Body of pancreas (tissue), 4 donors: ENCODE measurements around the gene TGFB1I1. TPM values are rescaled to one million over a fixed set of nuclear protein-coding genes. Genes with fewer than 3 reads are reported as not detected.
"Not testable (repeated sequence)": the region's sequence is repeated elsewhere in the genome, so short reads cannot be mapped to it uniquely, and the experiment has no call there.

Experiments
- ATAC-seq: fragments of 150-250 bp; one replicate; pipeline ENCODE4 v1.9.1; 2016
- DNase-seq, 4 donors: peaks; one replicate each; pipeline ENCODE4 v3.0.0-alpha.2; 2019
- H3K27ac ChIP-seq, 4 donors: fragments of 200-600 bp; sonication (generic); 1 replicate in 3 of 4; 2 replicates in 1 of 4; pipeline versions ENCODE4 v1.5.1 to v1.6.1; 2016 to 2019; ENCODE audit warnings: mild to moderate bottlenecking in 1 of 4, mixed read lengths in 1 of 4, moderate library complexity in 1 of 4
- H3K27me3 ChIP-seq, 2 donors: fragments of 200-600 bp; sonication (generic); one replicate each; pipeline ENCODE4 v1.6.0; 2016; ENCODE audit warnings: mild to moderate bottlenecking in 1 of 2
- H3K36me3 ChIP-seq, 2 donors: fragments of 200-600 bp; sonication (generic); replicated peaks in 1 of 2; 2 replicates each; pipeline ENCODE4 v1.5.1; 2016; ENCODE audit warnings: low read depth in 2 of 2; ENCODE audit not compliant: insufficient read depth in 1 of 2
- H3K4me1 ChIP-seq: fragments of 200-600 bp; sonication (generic); one replicate; pipeline ENCODE4 v1.6.0; 2016
- H3K4me3 ChIP-seq, 2 donors: fragments of 200-600 bp; sonication (generic); 1 replicate in 1 of 2; 2 replicates in 1 of 2; pipeline ENCODE4 v1.5.1; 2016 to 2019
- H3K9me3 ChIP-seq, 3 donors: fragments of 200-600 bp; sonication (generic); 1 replicate in 2 of 3; 2 replicates in 1 of 3; pipeline ENCODE4 v1.5.1; 2016
- CTCF ChIP-seq, 7 experiments: fragments of 450-650 bp in 4 of 7; fragments of 200-600 bp in 3 of 7; sonication (generic) in 3 of 7; IDR thresholded peaks; one replicate each; pipeline ENCODE4 v1.5.1; 2016 to 2019; ENCODE audit warnings: antibody characterized with exemption in 7 of 7
- POLR2A ChIP-seq, 3 donors: fragments of 450-650 bp; IDR thresholded peaks; one replicate each; pipeline ENCODE4 v1.6.1; 2016; ENCODE audit warnings: antibody characterized with exemption in 3 of 3, mild to moderate bottlenecking in 2 of 3
- WGBS, 2 donors: methylation state at CpG; one replicate each; pipeline ENCODE4 v1.1.5; 2017; 5-methylcytosine and 5-hydroxymethylcytosine counted together
- intact Hi-C: fragments of 100-400 bp; cut with DNase I; formaldehyde crosslinking; loops from one replicate; pipeline ENCODE4 v1.15.1; 2023
- total RNA-seq, 2 donors: library from RNA; depleted of rRNA; stranded (reverse); fragments of >200 nt; gene quantifications; one replicate each; pipeline ENCODE4 v1.1.0, GENCODE V29; 2016

TGFB1I1 gene
- total RNA-seq, 2 donors from 2014 or later = 8.6 to 16.6 TPM

- WGBS, 2 donors = 63 to 73% methylated on average over 4 of the region's 4 CpGs
- intact Hi-C loops = no loop called here
- H3K36me3 ChIP-seq = no peaks in the 10 kb centered on the region
- H3K9me3 ChIP-seq = no peaks in the 10 kb centered on the region
- no peak overlapping the region for H3K4me3 ChIP-seq
- no peak for DNase-seq
- TF ChIP-seq CTCF (IDR thresholded peaks at IDR 0.05) (no peak), POLR2A (IDR thresholded peaks at IDR 0.05) (no peak)
- H3K27me3 ChIP-seq = no peaks in the 10 kb centered on the region
- no peak overlapping the region for H3K27ac ChIP-seq
- H3K4me1 ChIP-seq = peaks cover 8% of the 10 kb centered on the region
- ATAC-seq = no peak
Observed at GRCh38 chr16:31440516-31441184, 31.3 kb upstream of the TGFB1I1 start.

GRCh38 chr16:31441956-31442355 lies 30.0 kb upstream of the TGFB1I1 start:
- H3K4me3 ChIP-seq = peak overlapping the region; percentile 41 to 60
- H3K9me3 ChIP-seq = no peaks in the 10 kb centered on the region
- intact Hi-C loops = no loop called here
- peak in 1 of 4 donors; percentile 35 for DNase-seq
- 58 to 71% methylated on average over 33 to 34 of the region's 34 CpGs for WGBS, 2 donors
- TF ChIP-seq POLR2A (IDR thresholded peaks at IDR 0.05) = no peak
- TF ChIP-seq CTCF (IDR thresholded peaks at IDR 0.05) = no peak
- H3K27me3 ChIP-seq = no peaks in the 10 kb centered on the region
- H3K4me1 ChIP-seq = peaks cover 8% of the 10 kb centered on the region
- ATAC-seq = no peak
- H3K36me3 ChIP-seq = no peaks in the 10 kb centered on the region
- H3K27ac ChIP-seq = peak overlapping the region in 3 of 4 donors; percentile 91 to 94 (median 92)

GRCh38 chr16:31445931-31446330 lies 26.0 kb upstream of the TGFB1I1 start:
- H3K4me1 ChIP-seq, H3K27ac ChIP-seq, H3K36me3 ChIP-seq, H3K4me3 ChIP-seq, intact Hi-C loops, ATAC-seq, H3K27me3 ChIP-seq, H3K9me3 ChIP-seq, DNase-seq: not testable (repeated sequence)
- 67 to 78% methylated on average over 6 of the region's 6 CpGs for WGBS, 2 donors

GRCh38 chr16:31451201-31451600 lies 20.8 kb upstream of the TGFB1I1 start:
- Histone ChIP-seq H3K27me3 (no peaks in the 10 kb centered on the region), H3K4me1 (peaks cover 42% of the 10 kb centered on the region), H3K36me3 (no peaks in the 10 kb centered on the region), H3K4me3 (no peak overlapping the region), H3K9me3 (no peaks in the 10 kb centered on the region), H3K27ac (no peak overlapping the region)
- TF ChIP-seq POLR2A (IDR thresholded peaks at IDR 0.05) (no peak), CTCF (IDR thresholded peaks at IDR 0.05) (no peak)
- DNase-seq (no peak), ATAC-seq (no peak)
- 80 to 93% methylated on average over 5 of the region's 5 CpGs for WGBS, 2 donors
- intact Hi-C loops = no loop called here

GRCh38 chr16:31451681-31452351 lies 20.1 kb upstream of the TGFB1I1 start:
- Histone ChIP-seq H3K4me3 (no peak overlapping the region), H3K9me3 (no peaks in the 10 kb centered on the region), H3K36me3 (no peaks in the 10 kb centered on the region), H3K27ac (peak overlapping the region in 1 of 4 donors; percentile 22), H3K27me3 (no peaks in the 10 kb centered on the region), H3K4me1 (peaks cover 48% of the 10 kb centered on the region)
- TF ChIP-seq POLR2A (IDR thresholded peaks at IDR 0.05) (peak in 1 of 3 donors; percentile 12), CTCF (IDR thresholded peaks at IDR 0.05) (peak in 6 of 7 experiments; percentile 27 to 51 (median 46))
- ATAC-seq (peak; percentile 70), DNase-seq (peak; percentile 54 to 71 (median 68))
- 43 to 50% methylated on average over 11 of the region's 11 CpGs for WGBS, 2 donors
- intact Hi-C loops = no loop called here
